GOT3 (cell line): ENCODE data around the gene PDCL3.

ENCODE experiments used
- DNase-seq: peaks from one replicate; lab custom pipeline; 2025; ENCODE audit warnings: mixed read lengths; lab: John Stamatoyannopoulos, UW

PDCL3 gene

DNA sequence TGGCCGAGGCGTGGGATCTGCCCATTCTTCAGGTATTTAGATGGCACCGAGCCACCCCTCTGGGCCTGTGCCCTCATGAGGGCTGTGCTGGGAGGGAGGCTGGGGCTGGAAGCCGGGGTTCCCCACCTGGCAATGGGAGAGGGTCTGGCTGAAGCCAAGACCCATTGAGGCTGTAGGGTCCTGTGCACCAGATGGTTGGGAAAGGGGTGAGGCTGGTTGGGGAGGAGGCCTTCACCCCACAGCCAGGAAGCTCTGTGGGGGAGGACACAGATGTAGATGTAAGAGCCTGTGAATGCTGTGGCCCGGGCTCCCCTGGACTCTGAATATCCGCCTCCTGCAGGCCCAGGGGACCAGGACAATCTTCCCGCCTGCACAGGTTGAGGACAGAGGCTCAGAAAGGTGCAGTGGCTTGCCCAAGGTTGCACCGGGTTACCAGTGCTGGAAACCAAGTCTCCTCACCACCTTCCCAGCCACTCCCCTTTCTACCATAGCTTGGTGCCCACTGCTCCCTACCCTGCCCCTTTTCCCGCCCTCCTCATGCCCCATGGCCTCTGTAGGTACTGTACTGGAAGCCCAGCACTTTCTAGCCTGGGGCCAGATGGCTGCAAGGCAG is 49.7 kb downstream of the PDCL3 start:
- no peak for DNase-seq

DNA sequence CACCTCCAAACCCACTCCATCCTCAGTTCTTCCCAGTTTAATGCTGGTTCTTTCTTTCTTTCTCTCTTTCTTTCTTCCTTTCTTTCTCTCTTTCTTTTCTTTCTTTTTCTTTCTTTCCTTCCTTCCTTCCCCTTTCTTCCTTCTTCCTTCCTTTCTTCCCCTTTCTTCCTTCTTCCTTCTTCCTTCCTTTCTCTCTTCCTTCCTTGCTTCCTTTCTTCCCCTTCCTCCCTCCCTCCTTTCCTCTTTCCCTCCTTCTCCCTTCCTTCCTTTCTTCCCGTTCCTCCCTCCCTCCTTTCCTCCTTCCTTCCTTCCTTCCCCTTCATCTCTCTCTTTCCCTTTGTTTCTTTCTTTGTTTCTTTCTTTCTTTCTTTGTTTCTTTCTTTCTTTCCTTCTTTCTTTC is 50.9 kb downstream of the PDCL3 start:
- DNase-seq = no peak

GRCh38 chr2:100614455-100615000 is 51.7 kb downstream of the PDCL3 start:
- no peak for DNase-seq

- no peak for DNase-seq
Observed at GRCh38 chr2:100615471-100615870, 52.7 kb downstream of the PDCL3 start.

GRCh38 chr2:100615886-100616285 is 53.1 kb downstream of the PDCL3 start:
- DNase-seq = no peak

- DNase-seq = no peak
Observed at GRCh38 chr2:100616841-100617390, 54.1 kb downstream of the PDCL3 start.

- DNase-seq = no peak
Observed at GRCh38 chr2:100619951-100620350, 57.2 kb downstream of the PDCL3 start.

DNA sequence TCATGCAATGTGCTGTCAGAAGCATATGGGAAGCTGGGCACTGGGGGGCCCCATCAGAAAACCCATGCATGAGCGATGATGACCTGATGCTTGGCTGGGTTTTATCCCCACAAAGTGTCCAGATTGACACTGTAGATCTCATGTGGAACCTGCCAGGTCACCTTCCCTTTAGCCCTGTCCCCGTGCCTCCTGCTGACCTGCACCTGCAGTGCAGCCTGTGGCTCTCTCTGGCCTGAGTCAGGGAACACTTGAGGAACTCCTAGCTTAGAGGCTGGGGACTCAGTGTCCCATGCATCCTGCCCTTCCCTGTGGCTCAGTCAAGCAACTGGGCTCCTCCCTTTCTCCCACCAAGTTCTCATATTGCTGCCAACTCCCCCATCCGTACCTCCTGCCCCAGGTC is 57.7 kb downstream of the PDCL3 start:
- no peak for DNase-seq

DNA sequence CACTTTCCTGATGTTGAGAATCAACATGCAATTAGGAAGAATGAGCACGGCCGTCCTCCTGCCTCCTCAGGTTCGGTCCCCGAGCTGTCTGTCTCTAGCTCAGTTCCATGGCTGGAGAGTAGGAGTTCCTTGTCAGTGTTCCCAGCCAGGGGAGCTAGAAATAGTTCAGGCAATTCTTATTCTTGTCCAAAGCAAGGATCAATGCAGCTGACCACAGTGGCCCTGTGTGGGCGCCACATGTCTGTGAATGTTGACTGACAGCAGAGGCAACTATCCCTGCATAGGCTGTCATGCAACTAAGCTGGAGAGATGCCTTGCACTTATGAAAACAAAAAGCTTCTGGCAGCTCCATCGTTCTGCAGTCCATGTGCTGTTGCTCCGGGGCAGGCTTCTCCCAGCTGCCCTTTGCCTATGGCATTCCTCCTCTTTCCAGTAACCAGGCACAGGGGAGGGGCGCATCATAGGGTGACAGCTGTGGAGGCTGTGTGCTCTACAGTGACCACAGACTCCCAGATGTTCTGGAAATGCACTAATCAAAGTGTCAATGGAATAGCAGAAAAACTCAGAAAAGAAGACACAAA is 58.7 kb downstream of the PDCL3 start:
- DNase-seq = no peak

- no peak for DNase-seq
Observed at GRCh38 chr2:100623033-100623715, 60.4 kb downstream of the PDCL3 start.

GRCh38 chr2:100623930-100624329 is 61.1 kb downstream of the PDCL3 start:
- no peak for DNase-seq

DNA sequence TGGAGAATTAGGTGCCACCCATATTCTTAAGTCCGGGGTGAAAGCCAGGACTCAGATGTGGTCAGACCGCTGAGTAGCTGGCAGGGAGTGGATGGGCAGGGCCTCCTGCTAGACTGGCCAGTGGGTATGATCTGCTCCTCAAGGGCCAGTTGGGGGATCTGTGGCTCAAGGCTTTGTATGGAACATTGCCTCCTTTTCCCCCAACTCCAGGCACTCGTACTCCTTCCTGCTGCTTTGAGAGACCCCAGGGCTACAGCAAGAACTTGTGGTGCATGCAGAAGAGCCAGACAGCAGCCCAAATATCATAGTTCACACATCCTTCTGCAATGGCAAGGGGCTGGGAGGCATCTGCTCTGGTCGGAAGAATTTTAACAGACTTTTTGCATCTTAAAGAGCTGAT is 61.7 kb downstream of the PDCL3 start:
- DNase-seq = no peak

DNA sequence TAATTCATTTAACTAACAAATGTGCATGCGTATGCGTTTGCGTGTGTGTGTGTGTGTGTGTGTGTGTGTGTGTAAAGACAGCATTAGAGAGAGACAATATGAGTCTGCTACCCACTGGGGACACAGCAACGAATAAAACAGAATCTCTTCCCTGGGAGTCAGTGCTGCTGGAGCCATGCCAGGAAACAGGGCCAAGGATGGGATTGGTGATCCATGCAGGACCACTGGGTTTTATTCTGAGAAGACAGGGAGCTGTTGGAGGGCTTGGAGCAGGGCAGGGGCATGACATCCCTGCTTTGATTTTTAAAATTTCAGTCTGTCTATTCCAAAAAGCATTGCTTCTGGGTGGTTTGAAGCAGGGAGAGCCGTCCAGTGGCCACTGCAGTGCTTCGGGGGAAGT is 62.9 kb downstream of the PDCL3 start:
- DNase-seq = no peak
